HL-60 (cell line): ENCODE measurements around the gene SPTB.

Experiments used
- SPI1 ChIP-seq: IDR thresholded peaks from 2 replicates; pipeline ENCODE4 v1.6.1; 2012; ENCODE audit warnings: low read depth, mild to moderate bottlenecking, borderline replicate concordance
- TF ChIP-seq, protein P1 (sequence below): IDR thresholded peaks from one replicate; pipeline ENCODE4 v1.5.1; 2011; ENCODE audit warnings: low read length, control low read depth, inconsistent platforms; ENCODE audit not compliant: insufficient read depth

DNA sequence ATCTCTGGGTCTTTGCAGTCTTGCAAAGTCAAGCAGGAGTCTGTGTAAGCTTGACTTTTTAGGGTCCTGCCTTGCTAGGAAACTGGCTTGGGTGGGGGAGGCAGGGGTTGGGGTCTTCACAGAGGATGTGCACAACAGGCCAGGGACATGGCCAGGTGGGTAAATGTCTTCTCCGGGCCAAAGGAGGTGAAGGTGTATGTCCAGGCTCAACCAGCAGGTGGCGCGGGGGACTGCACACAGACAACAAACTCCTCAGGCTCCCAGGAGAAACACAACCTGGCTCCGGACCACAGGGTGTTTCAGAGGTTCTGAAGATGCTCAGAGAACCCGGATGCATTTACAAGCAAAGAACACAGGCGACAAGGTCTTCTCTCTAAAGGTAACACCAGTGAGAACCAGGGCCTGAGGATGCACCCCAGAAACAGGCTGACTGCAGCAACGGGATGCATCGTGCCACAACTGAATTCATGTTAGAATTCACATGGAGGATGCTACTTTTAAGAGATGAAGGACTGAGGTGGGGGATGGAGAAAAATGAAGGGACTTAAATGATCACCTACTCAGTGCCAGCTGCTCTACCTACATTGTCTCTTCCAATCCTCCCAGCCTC, 119.5 kb downstream of the SPTB start:
- TF ChIP-seq SPI1, result no peak
- TF ChIP-seq, protein P1, sequence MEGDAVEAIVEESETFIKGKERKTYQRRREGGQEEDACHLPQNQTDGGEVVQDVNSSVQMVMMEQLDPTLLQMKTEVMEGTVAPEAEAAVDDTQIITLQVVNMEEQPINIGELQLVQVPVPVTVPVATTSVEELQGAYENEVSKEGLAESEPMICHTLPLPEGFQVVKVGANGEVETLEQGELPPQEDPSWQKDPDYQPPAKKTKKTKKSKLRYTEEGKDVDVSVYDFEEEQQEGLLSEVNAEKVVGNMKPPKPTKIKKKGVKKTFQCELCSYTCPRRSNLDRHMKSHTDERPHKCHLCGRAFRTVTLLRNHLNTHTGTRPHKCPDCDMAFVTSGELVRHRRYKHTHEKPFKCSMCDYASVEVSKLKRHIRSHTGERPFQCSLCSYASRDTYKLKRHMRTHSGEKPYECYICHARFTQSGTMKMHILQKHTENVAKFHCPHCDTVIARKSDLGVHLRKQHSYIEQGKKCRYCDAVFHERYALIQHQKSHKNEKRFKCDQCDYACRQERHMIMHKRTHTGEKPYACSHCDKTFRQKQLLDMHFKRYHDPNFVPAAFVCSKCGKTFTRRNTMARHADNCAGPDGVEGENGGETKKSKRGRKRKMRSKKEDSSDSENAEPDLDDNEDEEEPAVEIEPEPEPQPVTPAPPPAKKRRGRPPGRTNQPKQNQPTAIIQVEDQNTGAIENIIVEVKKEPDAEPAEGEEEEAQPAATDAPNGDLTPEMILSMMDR, result peak; percentile 34
